Measurements from ENCODE around the gene GPR42. TPM values are rescaled to one million over a fixed set of nuclear protein-coding genes. Genes with fewer than 3 reads are reported as not detected.
A peak's percentile ranks its signal among the peaks of the same experiment; 100 is the strongest.
"Not testable (repeated sequence)": the region's sequence is repeated elsewhere in the genome, so short reads cannot be mapped to it uniquely, and the experiment has no call there.

Gene GPR42
- total RNA-seq, 2 donors from 2014 or later, result 1.1 to 1.9 TPM

DNA sequence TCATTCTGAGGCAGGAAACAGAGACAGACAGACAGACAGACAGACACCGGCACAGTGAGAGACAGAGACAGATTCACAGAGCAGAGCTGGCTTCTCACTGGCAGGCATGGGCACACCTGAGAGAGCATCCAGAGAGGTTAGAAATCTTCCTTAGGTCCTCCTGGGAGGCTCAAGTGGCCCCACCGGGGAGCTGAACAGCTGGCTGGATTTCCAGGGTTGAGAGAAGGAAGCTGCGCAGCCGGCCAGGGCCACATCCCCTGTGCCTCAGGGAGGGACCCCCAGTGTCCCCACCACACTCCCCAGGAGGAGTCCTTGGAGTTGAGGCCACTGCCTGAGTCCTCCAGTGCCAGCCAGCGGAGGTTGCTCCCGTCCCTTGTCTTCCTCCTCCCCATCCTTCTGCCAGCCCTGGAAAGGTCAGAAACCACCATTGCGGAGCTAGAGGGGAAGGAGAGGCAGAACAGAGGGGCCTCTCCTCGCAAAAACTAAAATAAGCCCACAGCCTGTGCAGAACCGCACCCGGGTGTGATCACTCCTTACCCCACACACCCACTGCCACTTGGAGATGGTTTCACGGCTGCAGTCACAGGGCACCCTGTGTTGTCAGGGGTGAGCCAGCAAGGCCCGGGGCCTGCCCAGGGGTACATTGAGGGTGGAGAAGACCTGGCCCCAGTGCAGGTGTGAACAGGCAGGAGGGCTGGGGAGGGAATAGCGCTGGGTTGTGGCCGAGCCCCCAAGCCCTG lies 8.4 kb upstream of the GPR42 start:
- Mint-ChIP-seq H3K4me3 (no peak overlapping the region), H3K27ac (no peak overlapping the region), H3K27me3 (ENCODE audit: low read depth) (peaks cover 31% of the 10 kb centered on the region), H3K9me3 (no peaks in the 10 kb centered on the region), H3K4me1 (ENCODE audit: low read depth) (peaks cover 10% of the 10 kb centered on the region), H3K36me3 (ENCODE audit: insufficient read depth in 2 of 2) (peaks cover 0 to 3% of the 10 kb centered on the region in 2 donors)
- ATAC-seq (replicated peaks in 1 of 2) (no peak), DNase-seq (no peak)

DNA sequence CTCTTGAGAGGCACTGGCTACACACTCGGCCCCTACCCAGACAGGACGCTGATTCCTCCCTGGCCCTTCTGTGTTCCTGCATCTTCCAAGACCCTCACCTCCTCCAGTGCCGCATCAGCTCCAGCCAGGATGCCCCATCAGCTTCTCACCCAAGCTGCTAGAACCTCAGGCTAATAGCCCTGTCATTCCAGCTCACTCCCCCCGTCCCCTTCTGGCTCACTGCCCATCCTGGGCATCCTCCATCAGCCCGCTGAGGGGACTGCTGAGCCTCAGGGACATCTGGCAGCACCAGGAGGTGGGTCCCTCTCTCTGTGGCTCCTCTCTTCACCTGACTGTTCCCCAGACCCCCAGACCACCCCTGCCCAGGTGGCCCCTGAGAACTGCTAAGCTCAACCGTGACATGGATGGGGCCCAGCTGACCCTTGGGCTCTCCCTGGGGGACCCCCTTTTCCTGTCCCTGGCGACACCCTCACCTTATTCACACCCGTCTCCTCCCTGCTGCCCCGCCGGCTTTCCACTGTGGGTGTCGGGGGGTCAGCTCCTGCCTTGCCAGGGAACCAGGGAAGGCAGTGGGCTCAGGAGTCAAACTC lies 7.8 kb upstream of the GPR42 start:
- H3K27me3 Mint-ChIP-seq (ENCODE audit: low read depth), result peaks cover 38% of the 10 kb centered on the region
- no peak overlapping the region for H3K4me3 Mint-ChIP-seq
- H3K27ac Mint-ChIP-seq, result no peak overlapping the region
- peaks cover 0 to 2% of the 10 kb centered on the region in 2 donors for H3K36me3 Mint-ChIP-seq (ENCODE audit: insufficient read depth in 2 of 2)
- ATAC-seq (replicated peaks in 1 of 2), result no peak
- no peak for DNase-seq
- H3K9me3 Mint-ChIP-seq, result no peaks in the 10 kb centered on the region
- peaks cover 6% of the 10 kb centered on the region for H3K4me1 Mint-ChIP-seq (ENCODE audit: low read depth)

DNA sequence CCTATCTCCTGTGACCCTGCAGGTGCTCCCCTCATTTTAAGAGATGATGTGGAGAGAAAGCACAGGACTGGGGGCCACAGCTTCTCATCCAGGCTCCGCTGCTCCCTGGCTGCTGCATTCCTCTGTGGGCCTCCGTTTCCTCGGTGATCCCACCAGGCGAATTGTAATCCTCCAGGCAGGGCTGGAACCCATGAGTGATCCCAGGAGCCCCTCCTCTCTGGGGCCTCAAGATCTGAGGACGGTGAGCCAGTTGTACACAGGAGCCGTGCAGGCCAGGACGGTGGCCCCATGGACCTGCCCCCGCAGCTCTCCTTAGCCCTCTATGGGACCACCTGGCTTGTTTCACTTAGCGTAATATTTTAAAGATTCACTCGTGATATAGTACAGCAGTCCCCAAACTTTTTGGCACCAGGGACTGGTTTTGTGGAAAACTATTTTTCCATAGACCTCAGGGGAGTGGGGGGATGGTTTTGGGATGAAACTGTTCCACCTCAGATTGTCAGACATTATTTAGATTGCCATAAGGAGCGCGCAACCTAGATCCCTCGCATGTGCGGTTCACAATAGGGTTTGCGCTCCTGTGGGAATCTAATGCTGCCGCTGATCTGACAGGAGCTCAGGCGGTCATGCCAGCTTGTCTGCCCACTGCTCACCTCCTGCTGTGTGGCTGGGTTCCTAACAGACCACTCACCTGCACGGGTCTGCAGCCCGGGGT lies 7.0 kb upstream of the GPR42 start:
- no peak overlapping the region for H3K27ac Mint-ChIP-seq
- no peak for ATAC-seq (replicated peaks in 1 of 2)
- peaks cover 46% of the 10 kb centered on the region for H3K27me3 Mint-ChIP-seq (ENCODE audit: low read depth)
- DNase-seq, result no peak
- H3K4me3 Mint-ChIP-seq, result no peak overlapping the region
- no peaks in the 10 kb centered on the region for H3K9me3 Mint-ChIP-seq
- H3K36me3 Mint-ChIP-seq (ENCODE audit: insufficient read depth in 2 of 2), result no peaks in the 10 kb centered on the region
- peaks cover 6% of the 10 kb centered on the region for H3K4me1 Mint-ChIP-seq (ENCODE audit: low read depth)

DNA sequence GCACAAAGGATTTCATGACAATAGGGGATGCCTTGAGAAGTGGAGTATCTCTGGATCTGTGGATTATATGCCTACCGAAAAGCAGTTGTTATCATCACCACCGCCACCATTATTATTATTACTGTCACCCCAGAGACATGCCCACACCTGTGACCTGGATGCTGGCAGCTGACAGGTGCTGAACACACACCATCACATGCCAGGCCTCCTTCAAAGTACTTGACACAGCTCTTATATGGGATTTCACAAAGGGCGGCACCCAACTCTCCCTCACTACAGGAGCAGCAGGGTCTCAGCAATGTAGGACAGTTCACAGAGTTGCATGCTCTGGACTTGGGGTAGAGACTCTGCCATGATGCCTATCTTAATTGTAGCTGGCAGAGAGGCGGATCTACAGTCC lies 5.6 kb upstream of the GPR42 start:
- Mint-ChIP-seq H3K4me3 (no peak overlapping the region), H3K27ac (no peak overlapping the region), H3K4me1 (ENCODE audit: low read depth) (peaks cover 6% of the 10 kb centered on the region), H3K9me3 (no peaks in the 10 kb centered on the region), H3K36me3 (ENCODE audit: insufficient read depth in 2 of 2) (no peaks in the 10 kb centered on the region), H3K27me3 (ENCODE audit: low read depth) (peaks cover 49% of the 10 kb centered on the region)
- DNase-seq (no peak), ATAC-seq (replicated peaks in 1 of 2) (no peak)

DNA sequence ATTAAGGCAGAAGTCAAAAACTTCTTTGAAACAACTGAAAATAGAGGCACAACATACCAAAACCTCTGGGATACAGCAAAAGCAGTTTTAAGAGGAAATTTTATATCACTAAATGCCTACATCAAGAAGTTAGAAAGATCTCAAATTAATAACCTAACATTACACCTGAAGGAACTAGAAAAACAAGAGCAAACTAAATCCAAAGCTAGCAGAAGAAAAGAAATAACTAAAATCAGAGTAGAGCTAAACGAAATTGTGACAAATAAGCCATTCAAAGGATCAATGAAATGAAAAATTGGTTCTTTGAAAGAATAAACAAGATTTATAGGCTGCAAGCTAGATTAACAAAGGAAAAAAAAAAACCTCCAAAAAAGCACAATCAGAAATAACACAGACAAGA lies 2.5 kb upstream of the GPR42 start:
- ATAC-seq (replicated peaks in 1 of 2) (no peak), DNase-seq (no peak)
- H3K27me3 Mint-ChIP-seq (ENCODE audit: low read depth), result peaks cover 36% of the 10 kb centered on the region
- no peak overlapping the region for H3K27ac Mint-ChIP-seq
- no peaks in the 10 kb centered on the region for H3K9me3 Mint-ChIP-seq
- H3K4me1 Mint-ChIP-seq (ENCODE audit: low read depth), result peaks cover 6% of the 10 kb centered on the region
- no peak overlapping the region for H3K4me3 Mint-ChIP-seq
- H3K36me3 Mint-ChIP-seq (ENCODE audit: insufficient read depth in 2 of 2), result no peaks in the 10 kb centered on the region

DNA sequence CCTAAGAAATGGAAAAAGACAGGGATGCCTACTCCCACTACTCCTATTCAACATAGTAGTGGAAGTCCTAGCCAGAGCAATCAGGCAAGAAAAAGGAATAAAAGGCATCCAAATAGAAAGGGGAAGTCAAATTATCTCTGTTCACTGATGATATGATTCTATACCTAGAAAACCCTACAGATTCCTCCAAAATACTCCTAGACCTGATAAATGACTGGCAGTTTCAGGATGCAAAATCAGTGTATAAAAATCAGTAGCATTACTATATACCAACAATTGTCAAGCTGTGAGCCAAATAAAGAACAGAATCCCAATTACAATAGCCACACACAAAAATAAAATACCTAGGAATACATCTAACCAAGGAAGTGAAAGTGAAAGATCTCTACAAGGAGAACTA lies 1.3 kb upstream of the GPR42 start:
- Mint-ChIP-seq H3K36me3 (ENCODE audit: insufficient read depth in 2 of 2) (no peaks in the 10 kb centered on the region), H3K27ac (no peak overlapping the region), H3K4me1 (ENCODE audit: low read depth) (peaks cover 9% of the 10 kb centered on the region), H3K27me3 (ENCODE audit: low read depth) (peaks cover 35% of the 10 kb centered on the region), H3K4me3 (no peak overlapping the region), H3K9me3 (no peaks in the 10 kb centered on the region)
- ATAC-seq (replicated peaks in 1 of 2) (no peak), DNase-seq (no peak)

DNA sequence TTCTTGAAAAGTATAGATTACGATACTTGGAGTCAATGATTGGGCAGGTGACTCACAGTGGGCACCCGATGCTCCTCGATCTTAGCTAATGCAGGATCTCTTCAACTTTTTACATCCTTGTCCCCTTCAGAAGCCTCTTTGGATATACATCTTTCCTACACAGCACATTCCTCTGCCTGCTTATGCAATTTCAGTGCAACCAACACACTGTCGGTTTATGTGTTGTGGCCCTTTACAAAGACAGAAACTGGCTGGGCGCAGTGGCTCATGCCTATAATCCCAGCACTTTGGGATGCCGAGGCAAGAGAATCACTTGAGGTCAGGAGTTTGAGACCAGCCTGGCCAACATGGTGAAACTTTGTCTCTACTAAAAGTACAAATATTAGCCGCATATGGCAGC lies 2.6 kb downstream of the GPR42 start:
- no peak overlapping the region for H3K4me3 Mint-ChIP-seq
- ATAC-seq (replicated peaks in 1 of 2) (no peak), DNase-seq (no peak)
- H3K27ac Mint-ChIP-seq, result peak overlapping the region; percentile 81
- H3K27me3 Mint-ChIP-seq (ENCODE audit: low read depth), result peaks cover 32% of the 10 kb centered on the region
- H3K36me3 Mint-ChIP-seq (ENCODE audit: insufficient read depth in 2 of 2), result peaks cover 0 to 3% of the 10 kb centered on the region in 2 donors
- H3K9me3 Mint-ChIP-seq, result peaks cover 0 to 2% of the 10 kb centered on the region in 2 donors
- H3K4me1 Mint-ChIP-seq (ENCODE audit: low read depth), result peaks cover 26% of the 10 kb centered on the region

DNA sequence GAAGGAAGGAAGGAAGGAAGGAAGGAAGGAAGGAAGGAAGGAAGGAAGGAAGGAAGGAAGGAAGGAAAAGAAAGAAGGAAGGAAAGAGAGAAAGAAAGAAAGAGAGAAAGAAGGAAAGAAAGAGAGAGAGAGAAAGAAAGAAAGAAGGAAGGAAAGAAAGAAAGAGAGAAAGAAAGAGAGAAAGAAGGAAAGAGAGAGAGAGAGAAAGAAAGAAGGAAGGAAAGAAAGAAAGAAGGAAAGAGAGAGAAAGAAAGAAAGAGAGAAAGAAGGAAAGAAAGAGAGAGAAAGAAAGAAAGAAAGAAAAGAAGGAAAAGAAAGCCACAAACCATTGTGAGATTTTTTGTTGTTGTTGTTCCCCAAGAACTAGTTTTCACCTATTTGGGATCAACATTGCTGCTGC lies 3.2 kb downstream of the GPR42 start:
- not testable (repeated sequence) for H3K9me3 Mint-ChIP-seq; H3K36me3 Mint-ChIP-seq (ENCODE audit: insufficient read depth in 2 of 2); DNase-seq; ATAC-seq (replicated peaks in 1 of 2)
- peaks cover 26% of the 10 kb centered on the region for H3K4me1 Mint-ChIP-seq (ENCODE audit: low read depth)
- H3K4me3 Mint-ChIP-seq, result peak overlapping the region in 1 of 2 donors; percentile 44
- H3K27ac Mint-ChIP-seq, result peak overlapping the region; percentile 97
- H3K27me3 Mint-ChIP-seq (ENCODE audit: low read depth), result peaks cover 31% of the 10 kb centered on the region

DNA sequence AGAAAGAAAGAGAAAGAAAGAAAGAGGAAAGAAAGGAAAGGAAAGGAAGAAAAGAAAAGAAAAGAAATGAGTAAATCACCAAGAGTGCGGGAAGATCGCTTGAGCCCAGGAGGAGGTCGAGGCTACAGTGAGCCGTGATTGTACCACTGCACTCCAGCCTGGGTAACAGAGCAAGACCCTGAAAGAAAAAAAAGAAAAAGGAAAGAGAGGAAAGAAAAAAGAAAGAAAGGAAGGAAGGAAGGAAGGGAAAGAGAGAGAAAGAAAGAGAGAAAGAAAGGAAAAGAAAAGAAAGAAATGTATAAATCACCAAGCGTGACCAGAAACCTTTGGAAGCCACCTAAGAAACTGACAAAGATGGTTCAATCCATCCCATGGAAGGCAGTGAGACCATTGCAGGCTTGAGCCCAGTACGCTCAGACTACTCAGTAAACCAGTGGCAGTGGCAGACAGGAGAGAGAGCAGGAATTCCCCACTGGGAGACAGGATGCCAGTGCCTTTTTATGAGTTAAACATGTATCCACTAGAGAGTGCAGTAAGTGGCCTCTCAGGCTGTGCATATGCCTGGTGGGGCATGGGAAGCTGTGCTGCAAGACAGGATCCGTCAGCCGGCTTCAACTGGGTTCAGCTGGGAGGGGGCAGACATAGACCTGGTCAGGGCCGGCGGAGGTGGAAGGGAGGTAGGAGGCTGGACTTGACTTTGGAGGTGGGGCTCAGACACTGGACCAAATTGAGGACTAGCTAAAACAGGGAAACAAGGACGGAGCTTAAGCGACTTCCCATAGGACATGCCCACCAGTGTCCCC lies 4.8 kb downstream of the GPR42 start:
- Mint-ChIP-seq H3K4me1 (ENCODE audit: low read depth) (peaks cover 26% of the 10 kb centered on the region), H3K27me3 (ENCODE audit: low read depth) (peaks cover 39% of the 10 kb centered on the region), H3K27ac (peak overlapping the region; percentile 97), H3K4me3 (peak overlapping the region in 1 of 2 donors; percentile 80), H3K9me3 (peaks cover 0 to 2% of the 10 kb centered on the region in 2 donors), H3K36me3 (ENCODE audit: insufficient read depth in 2 of 2) (peaks cover 0 to 3% of the 10 kb centered on the region in 2 donors)
- ATAC-seq (replicated peaks in 1 of 2) (no peak), DNase-seq (no peak)

DNA sequence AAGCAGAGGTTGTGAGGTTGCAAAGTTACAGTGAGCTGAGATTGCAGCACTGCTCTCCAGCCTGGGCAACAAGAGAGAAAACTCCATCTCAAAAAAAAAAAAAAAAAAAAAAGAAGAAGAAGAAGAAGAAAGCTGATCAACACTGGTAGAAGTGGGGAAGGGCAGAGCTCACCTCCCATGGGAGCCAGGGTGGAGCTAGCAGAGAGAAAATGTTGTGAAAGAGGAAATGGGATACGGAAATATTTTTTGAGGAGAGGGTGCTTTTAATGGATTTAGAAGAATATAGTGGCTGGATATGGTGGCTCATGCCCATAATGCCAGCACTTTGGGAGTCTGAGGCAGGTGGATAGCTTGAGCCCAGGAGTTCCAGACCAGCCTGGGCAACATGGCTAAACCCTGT lies 6.8 kb downstream of the GPR42 start:
- peaks cover 0 to 3% of the 10 kb centered on the region in 2 donors for H3K36me3 Mint-ChIP-seq (ENCODE audit: insufficient read depth in 2 of 2)
- H3K27me3 Mint-ChIP-seq (ENCODE audit: low read depth), result peaks cover 54% of the 10 kb centered on the region
- H3K4me1 Mint-ChIP-seq (ENCODE audit: low read depth), result peaks cover 26% of the 10 kb centered on the region
- ATAC-seq (replicated peaks in 1 of 2), result no peak
- DNase-seq, result no peak
- no peak overlapping the region for H3K4me3 Mint-ChIP-seq
- peaks cover 0 to 2% of the 10 kb centered on the region in 2 donors for H3K9me3 Mint-ChIP-seq
- H3K27ac Mint-ChIP-seq, result no peak overlapping the region

DNA sequence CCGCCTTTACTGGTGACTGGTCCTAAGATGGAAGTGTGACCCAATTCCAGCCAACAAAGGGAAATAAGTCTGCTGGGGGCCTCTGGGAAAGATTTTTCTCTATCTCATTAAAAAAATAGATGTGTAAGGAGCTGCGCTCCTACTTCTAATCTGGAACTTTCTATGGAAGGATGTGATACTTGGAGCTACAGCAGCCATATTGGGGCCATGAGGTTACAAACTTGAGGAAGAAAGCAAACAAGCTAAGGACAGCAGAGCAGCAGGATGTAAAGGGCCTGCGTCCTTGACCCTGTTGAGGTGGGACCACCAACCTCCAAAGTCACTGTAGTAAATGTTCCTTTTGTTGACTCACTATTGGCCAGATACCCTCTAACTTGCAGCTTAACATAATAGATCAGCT lies 7.5 kb downstream of the GPR42 start:
- Mint-ChIP-seq H3K9me3 (peaks cover 0 to 2% of the 10 kb centered on the region in 2 donors), H3K27ac (no peak overlapping the region), H3K4me3 (no peak overlapping the region), H3K36me3 (ENCODE audit: insufficient read depth in 2 of 2) (peaks cover 0 to 4% of the 10 kb centered on the region in 2 donors), H3K27me3 (ENCODE audit: low read depth) (peaks cover 54% of the 10 kb centered on the region), H3K4me1 (ENCODE audit: low read depth) (peaks cover 26% of the 10 kb centered on the region)
- ATAC-seq (replicated peaks in 1 of 2) (no peak), DNase-seq (no peak)

DNA sequence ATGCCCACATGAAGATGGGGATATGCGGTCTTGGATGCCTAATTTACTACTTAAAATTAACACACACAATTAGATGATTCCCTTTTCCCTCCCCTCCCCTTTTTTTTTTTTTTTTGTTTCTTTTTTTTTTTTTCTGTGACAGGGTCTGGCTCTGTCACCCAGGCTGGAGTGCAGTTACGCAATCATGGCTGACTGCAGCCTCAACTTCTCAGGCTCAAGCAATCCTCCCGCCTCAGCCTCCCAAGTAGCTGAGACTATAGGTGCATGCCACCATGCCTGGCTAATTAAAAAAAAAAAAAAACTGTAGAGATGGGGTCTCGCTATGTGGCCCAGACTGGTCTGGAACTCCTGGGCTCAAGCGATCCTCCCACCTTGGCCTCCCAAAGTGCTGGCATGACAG lies 8.7 kb downstream of the GPR42 start:
- not testable (repeated sequence) for H3K27ac Mint-ChIP-seq; H3K36me3 Mint-ChIP-seq (ENCODE audit: insufficient read depth in 2 of 2); H3K4me3 Mint-ChIP-seq; DNase-seq; ATAC-seq (replicated peaks in 1 of 2); H3K9me3 Mint-ChIP-seq
- H3K4me1 Mint-ChIP-seq (ENCODE audit: low read depth), result peaks cover 22% of the 10 kb centered on the region
- peaks cover 54% of the 10 kb centered on the region for H3K27me3 Mint-ChIP-seq (ENCODE audit: low read depth)

DNA sequence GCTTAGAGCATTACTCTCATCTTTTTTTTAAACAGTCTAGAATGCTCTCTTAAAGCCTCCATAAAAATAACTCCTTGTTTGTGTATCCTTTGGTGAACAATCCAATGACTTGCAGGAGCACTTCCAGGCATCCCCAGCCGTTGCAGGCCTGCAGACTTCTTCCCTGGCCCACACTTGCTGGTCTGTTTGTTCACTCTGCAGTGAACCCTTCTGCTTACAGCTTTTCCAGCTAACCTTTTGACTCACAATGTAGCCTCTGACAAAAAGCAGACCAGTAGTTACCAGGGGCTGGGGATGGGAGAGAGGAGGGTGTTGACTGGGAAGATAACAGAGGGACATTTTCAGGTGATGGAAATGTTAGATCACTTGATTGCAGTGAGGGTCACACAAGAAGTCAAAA lies 9.1 kb downstream of the GPR42 start:
- Mint-ChIP-seq H3K27ac (no peak overlapping the region), H3K36me3 (ENCODE audit: insufficient read depth in 2 of 2) (peaks cover 3 to 6% of the 10 kb centered on the region in 2 donors), H3K9me3 (peaks cover 2 to 4% of the 10 kb centered on the region in 2 donors), H3K27me3 (ENCODE audit: low read depth) (peaks cover 53% of the 10 kb centered on the region), H3K4me3 (no peak overlapping the region), H3K4me1 (ENCODE audit: low read depth) (peaks cover 17% of the 10 kb centered on the region)
- ATAC-seq (replicated peaks in 1 of 2) (no peak), DNase-seq (no peak)

All from activated T-cell treated with anti-CD3 and anti-CD28 coated beads, Interleukin-2, amount 50 U/mL, for 72 hours (primary cell).